NCI-H1105 treated with DMSO at 0.1 percent for 48 hours (cell line): ENCODE results near the gene ALOX15B.
A peak's percentile ranks its signal among the peaks of the same experiment; 100 is the strongest.

ENCODE experiments used
- DNase-seq: peaks from one replicate; lab custom pipeline; 2025; lab: John Stamatoyannopoulos, UW

Gene ALOX15B

GRCh38 chr17:8080208-8080798 lies 41.4 kb downstream of the ALOX15B start:
- no peak for DNase-seq

- DNase-seq, result no peak
Observed at GRCh38 chr17:8080799-8081219, 42.0 kb downstream of the ALOX15B start.

GRCh38 chr17:8081876-8082275 lies 43.0 kb downstream of the ALOX15B start:
- DNase-seq, result no peak

GRCh38 chr17:8082292-8082691 lies 43.4 kb downstream of the ALOX15B start:
- no peak for DNase-seq

GRCh38 chr17:8084250-8084649 lies 45.4 kb downstream of the ALOX15B start:
- no peak for DNase-seq

GRCh38 chr17:8087075-8087951 lies 48.5 kb downstream of the ALOX15B start, which contains the start of gene ALOX12B:
Gene ALOX12B, minus strand, starts transcription at chr17:8087716. Its CDS starts 274 bp downstream, at chr17:8087442.
- peak; percentile 46 for DNase-seq

- DNase-seq, result no peak
Observed at GRCh38 chr17:8087952-8088230, 49.0 kb downstream of the ALOX15B start.

GRCh38 chr17:8089728-8090127 lies 50.9 kb downstream of the ALOX15B start:
- no peak for DNase-seq

- no peak for DNase-seq
Observed at GRCh38 chr17:8091033-8091687, 52.3 kb downstream of the ALOX15B start.

GRCh38 chr17:8095361-8095760 lies 56.5 kb downstream of the ALOX15B start:
- DNase-seq, result no peak

GRCh38 chr17:8096541-8096940 lies 57.7 kb downstream of the ALOX15B start:
- DNase-seq, result no peak
